SKM-1 (cell line): ENCODE measurements around the gene BPTF.
"Not testable (repeated sequence)": the region's sequence is repeated elsewhere in the genome, so short reads cannot be mapped to it uniquely, and the experiment has no call there.

ENCODE experiments used
- DNase-seq: peaks from one replicate; lab custom pipeline; 2025; ENCODE audit not compliant: unreplicated experiment; lab: John Stamatoyannopoulos, UW

BPTF gene

DNA sequence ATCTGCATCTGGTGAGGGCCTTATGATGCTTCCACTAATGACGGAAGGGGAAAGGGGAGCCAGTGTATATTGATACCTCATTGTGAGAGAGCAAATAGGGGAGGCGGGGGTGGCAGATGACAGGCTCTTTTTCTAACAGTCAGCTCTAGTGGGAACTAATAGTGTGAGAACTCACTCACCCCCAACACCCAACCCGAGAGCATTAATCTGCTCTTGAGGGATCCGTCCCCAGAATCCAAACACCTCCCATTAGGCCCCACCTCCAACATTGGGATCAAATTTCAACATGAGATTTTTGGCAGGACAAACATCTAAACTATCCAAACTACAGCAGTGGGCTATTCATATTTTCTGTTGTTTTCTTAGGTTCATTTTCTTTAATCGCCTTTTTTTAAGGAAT, 54.4 kb downstream of the BPTF start:
- no peak for DNase-seq

DNA sequence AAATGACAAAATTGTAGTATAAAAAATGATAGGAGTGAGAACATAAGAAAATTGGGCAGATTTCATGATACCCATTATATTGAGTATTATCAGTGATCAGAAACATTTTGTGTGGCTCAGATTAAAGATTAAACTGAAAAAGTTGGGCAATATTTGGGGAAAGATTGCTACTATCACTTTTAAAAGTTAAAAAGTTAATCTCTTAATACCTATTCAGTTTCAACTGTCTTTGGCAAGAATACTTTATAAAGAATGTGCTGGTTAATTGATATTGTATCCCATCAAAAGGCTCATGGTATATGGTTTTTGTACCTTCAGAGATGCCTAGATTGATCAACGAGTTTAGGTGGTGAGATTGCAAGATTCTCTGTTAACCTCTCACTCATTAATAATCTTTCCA, 55.8 kb downstream of the BPTF start:
- DNase-seq, result no peak

- DNase-seq, result no peak
Measured at GRCh38 chr17:67884741-67885140, 59.4 kb downstream of the BPTF start.

- no peak for DNase-seq
Measured at GRCh38 chr17:67891481-67892119, 66.3 kb downstream of the BPTF start.

GRCh38 chr17:67902511-67903231, 77.4 kb downstream of the BPTF start:
- DNase-seq, result no peak

DNA sequence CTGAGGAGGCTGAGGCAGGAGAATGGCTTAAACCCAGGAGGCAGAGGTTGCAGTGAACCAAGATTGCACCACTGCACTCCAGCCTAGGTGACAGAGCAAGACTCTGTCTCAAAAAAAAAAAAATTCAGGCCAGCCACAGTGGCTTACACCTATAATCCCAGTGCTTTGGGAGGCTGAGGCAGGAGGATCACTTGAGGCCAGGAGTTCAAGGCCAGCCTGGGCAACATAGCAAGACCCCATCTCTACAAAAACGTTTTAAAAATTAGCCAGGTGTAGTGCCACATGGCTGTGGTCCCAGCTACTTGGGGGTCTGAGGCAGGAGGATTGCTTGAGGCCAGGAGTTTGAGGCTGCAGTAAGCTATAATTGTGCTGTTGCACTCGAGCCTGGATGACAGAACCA, 80.0 kb downstream of the BPTF start:
- DNase-seq, result not testable (repeated sequence)

- not testable (repeated sequence) for DNase-seq
Measured at GRCh38 chr17:67910117-67910803, 85.0 kb downstream of the BPTF start.

DNA sequence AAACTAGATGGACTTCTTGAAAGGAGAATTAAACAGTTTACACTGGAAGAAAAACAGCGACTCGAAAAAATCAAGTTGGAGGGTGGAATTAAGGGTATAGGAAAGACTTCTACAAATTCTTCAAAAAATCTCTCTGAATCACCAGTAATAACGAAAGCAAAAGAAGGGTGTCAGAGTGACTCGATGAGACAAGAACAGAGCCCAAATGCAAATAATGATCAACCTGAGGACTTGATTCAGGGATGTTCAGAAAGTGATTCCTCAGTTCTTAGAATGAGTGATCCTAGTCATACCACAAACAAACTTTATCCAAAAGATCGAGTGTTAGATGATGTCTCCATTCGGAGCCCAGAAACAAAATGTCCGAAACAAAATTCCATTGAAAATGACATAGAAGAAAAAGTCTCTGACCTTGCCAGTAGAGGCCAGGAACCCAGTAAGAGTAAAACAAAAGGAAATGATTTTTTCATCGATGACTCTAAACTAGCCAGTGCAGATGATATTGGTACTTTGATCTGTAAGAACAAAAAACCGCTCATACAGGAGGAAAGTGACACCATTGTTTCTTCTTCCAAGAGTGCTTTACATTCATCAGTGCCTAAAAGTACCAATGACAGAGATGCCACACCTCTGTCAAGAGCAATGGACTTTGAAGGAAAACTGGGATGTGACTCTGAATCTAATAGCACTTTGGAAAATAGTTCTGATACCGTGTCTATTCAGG, 85.9 kb downstream of the BPTF start:
- DNase-seq, result no peak

GRCh38 chr17:67912088-67912487, 86.8 kb downstream of the BPTF start:
- no peak for DNase-seq

GRCh38 chr17:67912656-67913055, 87.4 kb downstream of the BPTF start:
- no peak for DNase-seq

- no peak for DNase-seq
Measured at GRCh38 chr17:67920212-67920611, 94.9 kb downstream of the BPTF start.

DNA sequence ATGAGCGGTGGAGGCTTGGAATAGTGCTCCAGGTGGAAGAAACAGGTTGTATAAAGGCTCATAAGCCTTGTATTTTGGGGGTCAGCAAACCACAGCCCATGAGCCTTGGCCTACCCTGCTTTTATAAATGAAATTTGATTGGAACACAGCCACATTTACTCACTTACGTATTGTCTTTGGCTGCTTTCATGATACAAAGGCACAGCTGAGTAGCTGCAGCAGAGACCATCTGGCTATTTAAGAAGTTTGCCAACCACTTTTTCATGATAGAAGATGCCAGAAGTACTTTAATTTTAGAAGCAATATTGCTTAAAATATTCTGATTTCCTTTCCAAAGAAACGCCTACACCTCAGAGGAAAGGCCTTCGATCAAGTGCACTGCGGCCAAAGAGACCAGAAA, 97.2 kb downstream of the BPTF start:
- DNase-seq, result no peak

DNA sequence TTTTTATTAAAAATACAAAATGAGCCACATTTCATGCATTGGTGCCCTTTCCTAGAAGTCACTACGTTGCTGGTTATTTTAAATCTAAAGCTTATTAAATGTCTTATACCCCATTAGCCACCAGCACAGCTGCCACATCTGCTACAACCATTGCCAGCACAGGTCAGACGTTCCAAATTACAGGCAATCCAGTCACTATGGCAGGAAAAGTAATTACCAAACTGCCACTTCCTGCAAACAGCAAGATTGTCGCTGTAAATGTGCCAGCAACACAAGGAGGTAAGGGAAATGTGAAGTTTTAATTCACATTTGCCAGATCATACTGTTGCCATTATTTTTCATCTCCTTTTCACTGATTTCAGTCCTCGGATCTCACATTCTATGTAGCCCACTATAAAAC, 103.5 kb downstream of the BPTF start:
- DNase-seq, result not testable (repeated sequence)

- no peak for DNase-seq
Measured at GRCh38 chr17:67931227-67931626, 105.9 kb downstream of the BPTF start.

- DNase-seq, result no peak
Measured at GRCh38 chr17:67942810-67943209, 117.5 kb downstream of the BPTF start.

DNA sequence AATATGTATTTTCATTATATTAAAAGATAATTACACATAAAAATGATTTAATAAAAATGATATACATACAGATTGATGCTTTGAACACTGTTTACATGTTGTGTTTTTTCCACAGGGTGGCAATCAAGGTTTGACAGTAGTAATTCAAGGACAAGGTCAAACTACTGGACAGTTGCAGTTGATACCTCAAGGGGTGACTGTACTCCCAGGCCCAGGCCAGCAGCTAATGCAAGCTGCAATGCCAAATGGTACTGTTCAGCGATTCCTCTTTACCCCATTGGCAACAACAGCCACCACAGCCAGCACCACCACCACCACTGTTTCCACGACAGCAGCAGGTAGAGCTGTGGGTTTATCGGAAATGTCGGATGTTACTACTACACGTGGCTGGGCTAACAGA, 118.7 kb downstream of the BPTF start:
- DNase-seq, result no peak

DNA sequence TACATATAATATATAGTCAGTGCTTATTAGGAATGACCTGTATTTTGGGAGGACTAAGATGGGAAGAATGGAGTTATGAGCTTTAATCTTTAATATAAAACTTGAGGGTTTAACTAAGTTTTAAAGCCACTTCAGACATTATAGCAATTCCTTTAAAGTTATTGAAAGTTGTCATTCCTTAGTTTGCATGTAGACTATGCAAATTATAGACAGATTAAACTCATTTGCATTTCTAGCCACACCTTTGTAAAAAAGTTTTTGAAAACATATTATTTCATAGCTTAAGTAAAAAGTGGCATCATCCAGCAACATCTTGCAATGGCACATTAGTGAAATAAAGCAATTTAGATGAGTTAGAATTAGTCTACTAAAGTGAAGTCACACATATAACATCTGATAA, 121.2 kb downstream of the BPTF start:
- no peak for DNase-seq

DNA sequence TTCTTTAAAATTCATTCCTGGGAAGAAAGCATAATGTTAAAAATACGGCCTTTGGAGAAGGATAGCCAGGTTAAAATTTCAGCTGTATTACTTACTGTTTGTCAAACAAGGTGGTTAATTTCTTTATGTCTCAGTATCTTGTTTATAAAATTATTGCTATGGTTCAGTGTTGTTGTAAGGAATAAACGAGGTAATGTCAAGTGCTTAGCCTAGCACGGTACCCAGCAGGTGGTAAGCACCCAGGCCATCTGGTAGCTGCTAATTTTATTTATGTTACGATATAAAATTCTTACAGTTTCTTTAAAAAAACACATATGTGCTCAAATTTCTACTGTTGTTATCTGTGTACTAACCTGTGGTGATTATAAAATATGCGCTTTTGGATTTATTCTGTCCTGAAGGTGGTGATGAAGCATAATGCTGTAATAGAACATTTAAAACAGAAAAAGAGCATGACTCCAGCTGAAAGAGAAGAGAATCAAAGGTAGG, 122.1 kb downstream of the BPTF start:
- no peak for DNase-seq

DNA sequence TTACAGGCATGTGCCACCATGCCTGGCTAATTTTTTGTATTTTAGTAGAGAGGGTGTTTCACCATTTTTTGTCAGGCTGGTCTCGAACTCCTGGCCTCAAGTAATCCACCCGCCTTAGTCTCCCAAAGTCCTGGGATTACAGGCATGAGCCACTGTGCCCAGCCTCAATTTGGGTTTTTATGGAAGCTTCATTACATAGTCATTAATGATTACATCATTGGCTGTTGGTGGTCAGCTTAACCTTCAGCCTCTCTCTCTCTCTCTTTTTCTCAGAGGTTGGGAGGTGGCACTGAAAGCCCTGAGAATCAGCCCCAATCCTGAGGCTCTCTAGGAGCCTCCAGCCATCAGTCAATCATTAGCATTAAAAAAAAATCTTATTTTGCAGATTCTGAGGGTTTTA, 125.6 kb downstream of the BPTF start:
- DNase-seq, result no peak

GRCh38 chr17:67959510-67959909, 134.2 kb downstream of the BPTF start:
- DNase-seq, result no peak

DNA sequence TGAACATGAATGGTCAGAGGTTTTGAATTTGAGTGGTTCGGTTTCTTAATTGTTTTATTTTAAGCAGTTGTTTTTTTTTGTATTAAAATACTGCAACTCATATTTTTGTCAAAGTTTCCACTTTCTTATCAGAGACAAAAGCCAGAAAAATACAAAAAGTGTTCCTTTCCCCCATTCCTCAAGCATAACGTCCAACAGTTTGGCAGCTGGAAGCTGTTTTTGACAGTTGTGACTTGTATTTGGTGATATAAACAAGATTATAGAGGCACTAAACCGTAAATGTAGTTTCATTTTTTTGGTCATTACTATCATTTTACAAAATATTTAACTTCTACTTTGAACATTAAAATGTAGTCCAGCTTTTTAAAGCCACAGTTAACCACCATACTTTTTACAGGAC, 135.0 kb downstream of the BPTF start:
- DNase-seq, result not testable (repeated sequence)
